Adipocyte (in vitro differentiated cells): ENCODE data around the gene MXD1.
A peak's percentile ranks its signal among the peaks of the same experiment; 100 is the strongest.

Experiments
- DNase-seq: peaks from one replicate; pipeline ENCODE4 v3.0.0-alpha.2; 2015; ENCODE audit warnings: low read depth
- H3K27me3 ChIP-seq: replicated peaks from 2 replicates; pipeline ENCODE4 v1.7.0; 2013; ENCODE audit warnings: mild to moderate bottlenecking, low read length, moderate library complexity; ENCODE audit not compliant: control insufficient read depth, insufficient read depth
- H3K36me3 ChIP-seq: 2 replicates; pipeline ENCODE4 v1.7.0; 2013; ENCODE audit warnings: low read length, mild to moderate bottlenecking, moderate library complexity; ENCODE audit not compliant: control insufficient read depth, insufficient read depth, severe bottlenecking
- H3K4me1 ChIP-seq: 2 replicates; pipeline ENCODE4 v1.7.0; 2013; ENCODE audit warnings: mild to moderate bottlenecking, low read length, moderate library complexity; ENCODE audit not compliant: control insufficient read depth, insufficient read depth
- H3K4me3 ChIP-seq: 2 replicates; pipeline ENCODE4 v1.7.0; 2013; ENCODE audit warnings: mild to moderate bottlenecking, low read length, moderate library complexity
- H3K9ac ChIP-seq: 2 replicates; pipeline ENCODE4 v1.7.0; 2013; ENCODE audit warnings: mild to moderate bottlenecking, low read length, moderate library complexity
- H3K9me3 ChIP-seq: 2 replicates; pipeline ENCODE4 v1.7.0; 2013; ENCODE audit warnings: mild to moderate bottlenecking, low read length, moderate library complexity; ENCODE audit not compliant: control insufficient read depth

MXD1 gene

GRCh38 chr2:69969991-69970390 lies 55.1 kb downstream of the MXD1 start:
- no peak for DNase-seq
- Histone ChIP-seq H3K4me3 (no peak overlapping the region), H3K4me1 (peaks cover 6% of the 10 kb centered on the region)

DNA sequence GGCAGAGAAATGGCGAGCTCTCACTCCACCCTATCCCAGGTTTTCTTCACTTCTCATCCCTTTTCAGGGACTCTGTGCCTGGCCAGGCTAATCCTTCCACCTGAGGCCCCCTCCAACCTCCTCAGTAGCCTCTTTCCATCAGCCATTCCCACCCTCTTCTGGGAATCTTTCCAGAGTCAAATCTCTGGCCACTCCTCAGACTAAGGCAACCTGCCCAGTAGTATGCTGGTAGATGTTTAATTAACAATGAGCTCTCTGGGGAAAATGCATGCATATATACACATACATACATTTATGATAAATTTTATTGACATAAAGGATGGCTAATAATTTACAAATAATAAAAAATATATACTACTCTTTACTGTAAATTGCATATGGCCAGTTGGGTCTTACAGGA lies 57.9 kb downstream of the MXD1 start:
- peaks cover 6% of the 10 kb centered on the region for H3K4me1 ChIP-seq
- peaks cover 4% of the 10 kb centered on the region for H3K27me3 ChIP-seq
- no peaks in the 10 kb centered on the region for H3K9me3 ChIP-seq
- H3K9ac ChIP-seq, result no peak overlapping the region
- no peak overlapping the region for H3K4me3 ChIP-seq
- DNase-seq, result no peak
- H3K36me3 ChIP-seq, result no peaks in the 10 kb centered on the region

More at GRCh38 chr2:69969991-69970390, 55.1 kb downstream of the MXD1 start:
- Histone ChIP-seq H3K9ac (no peak overlapping the region), H3K36me3 (no peaks in the 10 kb centered on the region), H3K9me3 (no peaks in the 10 kb centered on the region), H3K27me3 (peaks cover 4% of the 10 kb centered on the region)

DNA sequence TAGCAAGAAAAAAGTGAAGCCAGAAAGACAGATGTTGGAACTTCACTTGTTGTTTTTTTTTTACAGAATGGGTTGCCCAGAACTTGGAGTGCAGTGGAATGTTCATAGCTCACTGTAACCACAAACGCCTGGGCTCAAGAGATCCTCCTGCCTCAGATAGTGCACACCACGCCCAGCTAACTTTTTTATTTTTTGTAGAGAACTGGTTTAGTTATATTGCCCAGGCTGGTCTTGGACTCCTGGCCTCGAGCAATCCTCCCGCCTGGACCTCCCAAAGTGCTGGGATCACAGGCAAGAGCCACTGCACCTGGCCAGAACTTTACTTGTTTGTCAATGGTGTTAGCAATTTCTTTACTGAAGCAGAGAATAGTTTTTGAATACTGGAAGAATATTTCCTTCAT lies 58.4 kb downstream of the MXD1 start:
- Histone ChIP-seq H3K36me3 (no peaks in the 10 kb centered on the region), H3K27me3 (peaks cover 4% of the 10 kb centered on the region), H3K9me3 (no peaks in the 10 kb centered on the region), H3K4me3 (no peak overlapping the region), H3K9ac (no peak overlapping the region), H3K4me1 (peaks cover 6% of the 10 kb centered on the region)
- peak; percentile 71 for DNase-seq

GRCh38 chr2:69975136-69975852 lies 60.4 kb downstream of the MXD1 start:
- Histone ChIP-seq H3K4me3 (no peak overlapping the region), H3K27me3 (no peaks in the 10 kb centered on the region), H3K36me3 (no peaks in the 10 kb centered on the region), H3K4me1 (peaks cover 8% of the 10 kb centered on the region), H3K9ac (no peak overlapping the region), H3K9me3 (no peaks in the 10 kb centered on the region)
- no peak for DNase-seq

- peaks cover 11% of the 10 kb centered on the region for H3K4me1 ChIP-seq
- no peak overlapping the region for H3K9ac ChIP-seq
- H3K9me3 ChIP-seq, result no peaks in the 10 kb centered on the region
- no peak for DNase-seq
- H3K27me3 ChIP-seq, result no peaks in the 10 kb centered on the region
- H3K36me3 ChIP-seq, result no peaks in the 10 kb centered on the region
- no peak overlapping the region for H3K4me3 ChIP-seq
Observed at GRCh38 chr2:69975853-69976462, 61.0 kb downstream of the MXD1 start.

- DNase-seq, result no peak
- no peak overlapping the region for H3K4me3 ChIP-seq
- no peaks in the 10 kb centered on the region for H3K9me3 ChIP-seq
- no peaks in the 10 kb centered on the region for H3K27me3 ChIP-seq
- H3K36me3 ChIP-seq, result no peaks in the 10 kb centered on the region
- no peak overlapping the region for H3K9ac ChIP-seq
- peaks cover 11% of the 10 kb centered on the region for H3K4me1 ChIP-seq
Observed at GRCh38 chr2:69977186-69977585, 62.3 kb downstream of the MXD1 start.

GRCh38 chr2:69977906-69978482 lies 63.1 kb downstream of the MXD1 start:
- H3K9me3 ChIP-seq, result no peaks in the 10 kb centered on the region
- no peak for DNase-seq
- H3K36me3 ChIP-seq, result no peaks in the 10 kb centered on the region
- peaks cover 9% of the 10 kb centered on the region for H3K4me1 ChIP-seq
- H3K4me3 ChIP-seq, result no peak overlapping the region
- H3K9ac ChIP-seq, result no peak overlapping the region
- no peaks in the 10 kb centered on the region for H3K27me3 ChIP-seq

- peak; percentile 83 for DNase-seq
- H3K9ac ChIP-seq, result no peak overlapping the region
- no peaks in the 10 kb centered on the region for H3K27me3 ChIP-seq
- H3K4me1 ChIP-seq, result peaks cover 5% of the 10 kb centered on the region
- no peak overlapping the region for H3K4me3 ChIP-seq
- H3K36me3 ChIP-seq, result no peaks in the 10 kb centered on the region
- no peaks in the 10 kb centered on the region for H3K9me3 ChIP-seq
Observed at GRCh38 chr2:69979902-69980807, 65.2 kb downstream of the MXD1 start.

GRCh38 chr2:69983392-69983966 lies 68.6 kb downstream of the MXD1 start:
- Histone ChIP-seq H3K4me1 (peaks cover 7% of the 10 kb centered on the region), H3K27me3 (no peaks in the 10 kb centered on the region), H3K4me3 (no peak overlapping the region), H3K9me3 (no peaks in the 10 kb centered on the region), H3K9ac (no peak overlapping the region), H3K36me3 (no peaks in the 10 kb centered on the region)
- peak; percentile 24 for DNase-seq

DNA sequence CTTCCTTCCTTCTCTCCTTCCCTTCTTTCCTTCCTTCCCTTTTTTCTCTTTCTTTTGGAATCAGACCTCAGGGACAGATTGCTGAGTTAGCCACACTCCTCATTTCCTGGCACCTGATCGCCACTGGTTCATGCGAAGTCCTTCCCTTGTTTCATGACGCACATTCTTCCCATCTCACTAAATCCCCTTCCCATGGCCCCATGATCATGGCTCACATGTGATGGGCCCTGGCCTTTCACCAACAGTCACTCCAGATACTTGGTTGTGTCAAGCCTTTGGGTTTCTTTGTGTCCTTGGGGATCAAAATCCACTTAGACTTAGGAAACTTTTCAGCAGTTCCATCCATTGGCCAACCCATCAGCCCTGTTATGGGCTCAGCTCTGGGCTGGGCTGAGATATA lies 70.3 kb downstream of the MXD1 start:
- Histone ChIP-seq H3K27me3 (no peaks in the 10 kb centered on the region), H3K9me3 (no peaks in the 10 kb centered on the region)

GRCh38 chr2:69985688-69986087 lies 70.8 kb downstream of the MXD1 start:
- Histone ChIP-seq H3K9me3 (no peaks in the 10 kb centered on the region), H3K4me1 (peaks cover 2% of the 10 kb centered on the region), H3K27me3 (no peaks in the 10 kb centered on the region), H3K4me3 (no peak overlapping the region), H3K36me3 (no peaks in the 10 kb centered on the region), H3K9ac (no peak overlapping the region)
- no peak for DNase-seq

More for the DNA sequence above, 70.3 kb downstream of the MXD1 start:
- DNase-seq, result no peak
- Histone ChIP-seq H3K9ac (no peak overlapping the region), H3K4me3 (no peak overlapping the region), H3K4me1 (peaks cover 6% of the 10 kb centered on the region), H3K36me3 (no peaks in the 10 kb centered on the region)
